SK-N-MC (cell line): ENCODE data around the gene MAPT.

Experiments
- EZH2 ChIP-seq: fragments of 200-600 bp; sonication (generic); IDR thresholded peaks from one replicate; pipeline ENCODE4 v1.6.1; 2017; ENCODE audit warnings: antibody characterized with exemption
- FOXP2 ChIP-seq: optimal IDR thresholded peaks from 2 replicates; pipeline ENCODE3; 2011; ENCODE audit warnings: mild to moderate bottlenecking, moderate library complexity; ENCODE audit not compliant: insufficient read depth; ENCODE audit errors: extremely low read length, control extremely low read depth
- POLR2AphosphoS5 ChIP-seq: IDR thresholded peaks from 2 replicates; pipeline ENCODE4 v1.6.1; 2012; ENCODE audit warnings: mild to moderate bottlenecking, low read depth, low read length, borderline replicate concordance

DNA sequence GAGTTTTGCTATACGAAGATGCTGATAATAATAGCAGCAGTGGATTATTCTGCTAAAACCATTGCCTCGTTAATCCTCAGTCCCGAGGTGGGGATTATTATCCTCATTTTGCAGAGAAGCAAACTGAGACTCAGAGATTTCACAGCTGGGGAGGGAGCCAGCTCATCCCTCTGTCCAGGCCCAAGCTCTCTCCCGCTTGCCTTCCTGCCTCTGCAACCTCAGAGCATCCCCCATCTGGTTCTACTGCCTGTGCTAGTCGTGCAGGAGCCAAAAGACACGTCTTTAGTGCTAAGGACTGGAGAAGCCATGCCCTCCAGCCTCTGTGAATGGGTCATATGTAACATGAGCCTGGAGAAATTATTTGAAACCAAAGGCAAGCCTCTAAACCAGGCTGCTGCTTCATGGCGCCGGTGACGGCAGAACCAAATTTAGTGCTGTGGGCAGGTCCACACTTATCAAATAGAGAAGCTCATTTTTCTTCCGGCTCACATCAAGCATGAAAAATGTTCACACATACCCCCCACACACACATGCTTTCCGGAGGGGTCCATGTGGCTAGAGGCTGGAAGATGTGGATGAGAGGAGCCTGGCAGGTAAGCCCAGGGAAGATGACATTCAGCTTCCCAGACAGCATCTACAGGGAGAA is 13.5 kb downstream of the MAPT start:
- TF ChIP-seq EZH2 (no peak), POLR2AphosphoS5 (no peak), FOXP2 (no peak)
